Stimulated activated CD4-positive, alpha-beta T cell treated with anti-CD3 and anti-CD28 coated beads, Interleukin-12 subunit alpha, Interleukin-12 subunit beta, amount 100 ng/mL, for 24 hours (primary cell): Measurements from ENCODE around the gene PLS1.

Experiments
- DNase-seq, 2 experiments: peaks; one replicate each; pipeline ENCODE4 v3.0.0-alpha.2; 2020; ENCODE audit warnings: low read depth in 2 of 2

PLS1 gene

DNA sequence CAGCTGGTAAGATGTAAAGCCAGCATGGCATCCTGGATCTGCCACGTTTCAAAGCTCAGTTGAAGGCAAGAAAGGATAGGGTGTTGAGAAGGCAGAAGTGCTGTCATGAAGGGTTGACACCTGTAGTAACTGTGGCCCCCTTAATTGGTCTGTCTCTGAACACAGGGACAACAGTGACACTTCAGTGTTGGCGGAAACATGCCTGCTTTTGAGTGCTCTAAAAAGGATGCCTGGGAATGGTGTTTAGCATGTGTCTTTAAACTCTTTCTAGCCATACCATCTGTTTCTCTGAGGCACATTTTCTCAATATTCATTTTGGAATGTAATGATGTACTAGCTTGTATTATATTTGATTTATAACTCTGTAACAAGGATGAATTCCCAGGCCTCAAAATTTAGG is 42.1 kb downstream of the PLS1 start:
- DNase-seq, result no peak

DNA sequence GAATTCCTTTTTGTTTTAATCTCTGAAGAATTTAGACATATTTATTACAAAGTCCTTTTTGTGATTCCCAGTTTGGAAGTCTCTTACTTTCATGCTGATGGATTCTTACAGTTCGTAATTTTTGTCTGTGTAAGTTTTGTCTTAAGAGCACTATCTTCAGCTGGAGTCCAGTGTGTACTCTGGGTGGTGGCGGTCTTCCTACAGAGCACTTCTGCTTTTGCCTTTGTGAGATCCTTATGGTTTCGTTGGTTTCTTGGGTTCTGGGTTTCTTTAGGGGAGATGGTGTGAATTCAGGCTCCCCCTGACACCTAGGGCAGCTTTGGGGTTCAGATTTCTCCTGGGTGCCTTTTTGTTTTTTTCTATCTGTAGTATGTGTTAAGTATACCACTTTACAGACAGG is 45.3 kb downstream of the PLS1 start:
- DNase-seq, result no peak

DNA sequence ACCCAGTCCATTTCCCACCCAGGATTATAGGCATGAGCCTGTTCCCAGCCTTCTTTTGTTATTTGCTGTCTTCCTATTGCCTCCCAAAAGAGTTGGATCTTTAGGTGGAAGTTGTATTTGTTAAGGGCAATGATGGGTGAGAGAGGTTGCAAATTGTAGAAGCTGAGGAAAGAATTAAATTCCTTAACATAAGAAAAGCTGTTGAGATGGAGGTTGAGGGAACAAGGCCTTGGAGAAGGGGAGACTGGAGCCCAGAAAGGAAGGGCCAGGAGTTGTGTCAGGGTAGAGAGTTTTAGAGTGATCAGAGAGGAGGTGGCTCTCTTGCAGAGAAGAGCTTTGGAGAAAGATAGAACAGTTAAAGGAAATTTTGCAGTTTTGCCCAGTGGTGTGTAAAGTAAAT is 46.8 kb downstream of the PLS1 start:
- no peak for DNase-seq

- no peak for DNase-seq
Measured at GRCh38 chr3:142644502-142644901, 48.3 kb downstream of the PLS1 start.

DNA sequence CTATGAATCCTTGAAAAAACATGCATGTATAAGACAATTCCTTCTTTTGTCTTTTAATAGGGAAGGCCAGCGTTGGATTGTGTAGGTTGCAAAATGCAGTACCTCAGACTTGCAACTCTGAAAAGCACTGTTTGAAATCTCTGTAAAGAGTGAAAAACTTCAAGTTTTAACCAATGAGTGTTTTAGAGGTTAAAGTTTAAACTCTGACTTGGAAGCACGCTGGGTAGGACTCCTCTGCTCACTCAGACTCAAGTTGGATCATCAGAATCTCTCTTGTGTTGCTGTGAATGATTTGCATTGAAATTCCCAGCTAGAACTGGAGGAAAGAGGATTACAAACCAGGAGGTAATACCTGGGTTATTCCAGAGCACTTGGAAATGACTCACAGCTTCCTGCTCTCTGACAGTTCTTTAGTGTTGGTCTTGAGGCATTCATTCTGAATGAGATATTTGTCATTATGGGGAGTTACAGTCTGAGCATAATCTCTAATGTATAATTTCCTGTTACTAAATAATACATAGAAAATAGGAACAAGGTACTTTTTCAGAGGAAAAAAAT is 49.1 kb downstream of the PLS1 start:
- DNase-seq, result no peak

- DNase-seq, result no peak
Measured at GRCh38 chr3:142646020-142646785, 50.0 kb downstream of the PLS1 start.

GRCh38 chr3:142647856-142648255 is 51.7 kb downstream of the PLS1 start:
- DNase-seq, result no peak

DNA sequence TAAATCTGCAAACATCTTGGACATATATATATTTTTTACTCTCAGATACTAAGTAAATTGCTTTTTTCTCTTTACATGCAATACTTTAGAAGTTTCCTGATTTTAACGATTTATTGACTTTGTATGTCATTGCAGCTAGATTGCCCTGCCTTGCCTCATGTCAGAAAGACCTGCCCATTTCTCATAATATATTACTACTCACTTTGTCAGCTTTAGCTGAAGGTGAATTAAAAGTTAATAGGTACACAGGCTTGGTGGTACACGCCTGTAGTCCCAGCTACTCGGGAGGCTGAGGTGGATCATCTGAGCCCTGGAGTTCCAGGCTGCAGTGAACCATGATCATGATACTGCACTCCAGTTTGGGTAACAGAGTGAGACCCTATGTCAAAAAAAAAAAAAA is 52.8 kb downstream of the PLS1 start:
- DNase-seq, result no peak

DNA sequence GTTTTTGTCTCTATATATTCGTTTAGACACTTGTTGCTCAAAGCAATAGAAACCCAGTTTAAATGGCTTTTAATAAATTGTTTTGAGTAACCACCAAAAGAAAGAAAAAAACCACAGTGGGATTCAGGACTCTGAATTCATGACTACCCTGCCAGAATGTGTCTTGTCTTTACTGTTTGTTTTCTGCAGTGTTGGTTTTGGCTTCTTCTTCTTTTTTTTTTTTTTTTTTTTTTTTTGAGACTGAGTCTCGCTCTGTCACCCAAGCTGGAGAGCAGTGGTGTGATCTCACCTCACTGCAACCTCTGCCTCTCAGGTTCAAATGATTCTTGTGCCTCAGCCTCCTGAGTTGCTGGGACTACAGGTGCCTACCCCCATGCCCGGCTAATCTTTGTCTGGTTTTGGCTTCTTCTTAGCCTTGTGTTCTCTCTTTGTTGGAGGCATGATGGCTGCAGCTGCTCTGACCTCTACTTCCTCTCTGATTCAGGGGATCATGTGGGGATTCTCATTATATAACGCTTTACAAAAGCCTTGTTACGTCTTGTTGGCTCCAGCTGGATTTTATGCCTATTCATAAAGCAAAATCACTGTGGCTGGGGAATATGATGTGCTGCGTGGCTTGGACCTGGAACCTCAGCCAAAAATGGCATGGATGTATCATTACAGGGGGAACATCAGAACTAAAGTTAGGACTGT is 54.0 kb downstream of the PLS1 start:
- no peak for DNase-seq

- DNase-seq, result no peak
Measured at GRCh38 chr3:142651711-142652110, 55.5 kb downstream of the PLS1 start.

- no peak for DNase-seq
Measured at GRCh38 chr3:142652826-142653292, 56.7 kb downstream of the PLS1 start.

GRCh38 chr3:142656575-142656974 is 60.4 kb downstream of the PLS1 start:
- DNase-seq, result no peak

DNA sequence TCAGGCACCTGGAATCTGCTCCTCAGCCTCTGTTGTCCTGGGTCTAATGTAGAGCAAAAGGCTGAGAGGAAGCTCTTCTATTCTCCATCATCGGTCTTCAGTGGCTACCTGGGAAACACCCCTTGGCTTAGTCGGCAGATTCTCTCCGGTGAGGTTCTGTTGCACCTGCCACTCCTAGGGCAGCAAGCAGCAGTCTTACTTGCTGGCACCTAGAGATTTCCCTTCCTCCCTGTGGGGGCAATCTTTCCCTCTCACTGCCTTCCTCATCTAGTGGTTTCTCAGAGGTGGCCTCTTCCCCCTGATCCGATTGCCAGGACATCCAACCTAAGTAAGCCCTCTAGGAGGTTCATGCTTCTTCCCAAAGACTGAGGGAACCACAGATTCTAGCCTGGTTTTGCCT is 60.8 kb downstream of the PLS1 start:
- no peak for DNase-seq

GRCh38 chr3:142660383-142660782 is 64.2 kb downstream of the PLS1 start:
- no peak for DNase-seq

GRCh38 chr3:142660893-142661292 is 64.7 kb downstream of the PLS1 start:
- DNase-seq, result no peak

DNA sequence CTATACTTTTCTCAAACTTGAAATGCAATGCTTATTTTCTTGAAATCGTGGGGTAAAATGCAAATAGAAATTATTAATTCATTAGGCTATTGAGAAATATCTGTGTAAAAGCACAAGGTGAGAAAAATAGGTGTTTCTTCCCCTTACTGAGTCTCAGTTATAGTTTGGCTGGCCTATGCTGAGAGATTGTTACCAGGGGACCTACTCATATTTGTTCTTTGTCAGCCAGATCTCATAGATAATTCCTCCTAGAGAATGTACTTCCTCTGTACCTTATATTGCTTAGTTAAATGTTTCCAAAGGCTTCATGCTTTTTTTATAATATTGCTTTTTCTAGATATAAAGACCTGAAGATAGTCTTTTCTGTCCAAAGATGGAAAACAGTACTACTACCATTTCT is 67.7 kb downstream of the PLS1 start:
- DNase-seq, result no peak

GRCh38 chr3:142664311-142664710 is 68.1 kb downstream of the PLS1 start:
- DNase-seq, result no peak

DNA sequence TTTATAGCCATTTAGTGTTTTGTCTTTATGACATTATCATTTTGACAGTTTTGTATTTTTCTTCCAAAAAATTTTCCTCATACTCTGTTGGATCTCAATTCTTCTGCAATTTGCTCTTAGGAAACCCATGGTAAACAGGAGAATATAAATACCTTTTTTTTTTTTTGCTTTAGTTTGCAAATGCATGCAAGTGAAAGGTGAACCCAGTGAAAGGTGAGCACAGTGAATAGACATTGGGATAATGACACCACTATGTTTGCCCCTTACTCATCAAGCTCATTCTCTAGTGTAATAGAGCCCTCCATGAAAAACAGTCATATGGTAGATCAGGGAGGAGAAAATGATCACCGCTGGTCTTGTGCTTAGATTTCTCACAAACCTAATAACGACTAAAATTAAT is 68.6 kb downstream of the PLS1 start:
- no peak for DNase-seq

- no peak for DNase-seq
Measured at GRCh38 chr3:142670120-142670519, 73.9 kb downstream of the PLS1 start.

DNA sequence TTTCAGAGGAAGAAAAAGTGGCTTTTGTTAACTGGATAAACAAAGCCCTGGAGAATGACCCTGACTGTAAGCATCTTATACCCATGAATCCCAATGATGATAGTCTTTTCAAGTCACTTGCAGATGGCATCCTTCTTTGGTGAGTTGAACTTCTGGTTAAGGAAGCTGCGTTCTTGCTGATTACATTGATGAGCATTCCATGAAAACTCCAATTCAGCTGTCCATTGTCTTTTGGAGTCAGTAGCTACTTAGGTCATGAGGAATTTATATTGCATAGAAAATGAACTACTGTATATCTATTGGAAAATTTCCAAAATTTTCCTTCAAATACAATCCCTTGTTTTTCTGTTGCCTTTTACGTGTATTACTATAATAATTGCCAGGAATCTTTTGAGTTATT is 80.0 kb downstream of the PLS1 start:
- DNase-seq, result no peak

DNA sequence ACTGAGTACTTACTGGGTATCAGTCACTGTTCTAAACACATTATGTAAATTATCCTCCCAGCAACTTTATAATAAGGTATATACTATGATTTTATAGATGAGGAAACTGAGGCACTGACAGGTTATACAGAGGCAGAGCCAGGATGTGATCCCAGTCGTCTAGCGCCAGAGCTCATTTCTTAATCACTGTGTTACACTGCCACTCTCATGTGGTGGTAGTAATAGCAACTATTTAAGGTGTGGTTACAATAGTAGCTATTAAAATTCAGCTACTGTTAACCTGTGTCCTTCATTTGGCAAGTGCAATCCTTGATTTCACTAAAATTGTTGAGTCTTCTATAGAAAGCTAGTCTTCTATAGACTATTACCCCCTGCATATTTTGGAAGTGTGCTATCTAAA is 84.5 kb downstream of the PLS1 start:
- DNase-seq, result no peak

GRCh38 chr3:142690613-142691012 is 94.4 kb downstream of the PLS1 start:
- no peak for DNase-seq

DNA sequence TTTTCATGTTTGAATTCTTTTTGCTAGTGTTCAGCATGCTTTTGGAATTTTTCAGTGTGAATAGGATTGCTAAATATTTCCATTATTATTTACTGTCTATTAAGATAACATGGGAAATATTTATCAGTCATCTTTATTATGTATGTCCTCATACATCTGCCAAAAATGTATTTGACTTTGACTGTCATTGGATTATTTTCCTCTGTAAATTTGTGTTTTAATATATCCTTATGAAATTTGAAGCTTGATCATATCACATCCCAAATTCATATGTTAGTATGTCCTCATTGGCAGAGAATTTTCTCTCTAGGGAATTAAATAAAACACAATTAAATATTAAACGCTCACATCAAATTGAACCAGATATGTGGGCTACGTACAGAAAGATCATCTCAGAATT is 95.3 kb downstream of the PLS1 start:
- no peak for DNase-seq
